CD4-positive, alpha-beta T cell (primary cell): Measurements from ENCODE around the gene HSD17B12. TPM values are rescaled to one million over a fixed set of nuclear protein-coding genes. Genes with fewer than 3 reads are reported as not detected.

Experiments
- ATAC-seq: fragments of 200-7000 bp; cut with Tn5 transposase; one replicate; pipeline ENCODE4 v1.10.0; 2022; ENCODE audit warnings: mild to moderate bottlenecking; ENCODE audit not compliant: poor library complexity
- CTCF ChIA-PET: fragments of 350-600 bp; sonication (Branson Sonifier 250); formaldehyde crosslinking; loops from one replicate; lab custom pipeline; 2021; ENCODE audit warnings: antibody characterized with exemption, inconsistent platforms; lab: Charles Lee
- POLR2A ChIA-PET: fragments of 350-600 bp; sonication (Branson Sonifier 250); formaldehyde crosslinking; loops from one replicate; lab custom pipeline; 2021; ENCODE audit warnings: antibody characterized with exemption, inconsistent platforms; lab: Charles Lee
- DNase-seq, 14 experiments: peaks; one replicate each; pipeline ENCODE4 v3.0.0-alpha.2; 2013 to 2020; ENCODE audit warnings: mixed read lengths in 2 of 14
- H3K27ac ChIP-seq, 2 donors: one replicate each; pipeline versions ENCODE4 v1.5.1 to v1.7.0; 2013; ENCODE audit warnings: low read length in 2 of 2, low read depth in 1 of 2, mild to moderate bottlenecking in 1 of 2
- H3K27me3 ChIP-seq, 2 experiments: 1 replicate in 1 of 2; 2 replicates in 1 of 2; pipeline versions ENCODE4 v1.6.1 to v1.7.0; 2013; ENCODE audit warnings: low read length in 2 of 2, control low read depth in 1 of 2, mild to moderate bottlenecking in 1 of 2, moderate library complexity in 1 of 2; ENCODE audit not compliant: insufficient read depth in 2 of 2, control insufficient read depth in 1 of 2
- H3K36me3 ChIP-seq: one replicate; pipeline ENCODE4 v1.6.1; 2013; ENCODE audit warnings: low read length, control low read depth; ENCODE audit not compliant: insufficient read depth
- H3K4me1 ChIP-seq: one replicate; pipeline ENCODE4 v1.6.1; 2013; ENCODE audit warnings: low read length, control low read depth; ENCODE audit not compliant: insufficient read depth
- H3K4me3 ChIP-seq: one replicate; pipeline ENCODE4 v1.5.1; 2013; ENCODE audit warnings: mild to moderate bottlenecking, low read length, moderate library complexity
- H3K9me3 ChIP-seq, 2 experiments: 1 replicate in 1 of 2; 2 replicates in 1 of 2; pipeline versions ENCODE4 v1.6.1 to v1.7.0; 2013; ENCODE audit warnings: low read length in 2 of 2, mild to moderate bottlenecking in 2 of 2, control low read depth in 1 of 2, moderate library complexity in 1 of 2; ENCODE audit not compliant: control insufficient read depth in 1 of 2, insufficient read depth in 1 of 2
- H3K27ac Mint-ChIP-seq: one replicate; pipeline ENCODE4 v1.8.0; 2020; ENCODE audit warnings: mixed read lengths
- H3K27me3 Mint-ChIP-seq: one replicate; pipeline ENCODE4 v1.8.0; 2021; ENCODE audit warnings: mixed read lengths
- H3K36me3 Mint-ChIP-seq: one replicate; pipeline ENCODE4 v1.8.0; 2021; ENCODE audit warnings: low read depth, mixed read lengths
- H3K4me1 Mint-ChIP-seq: one replicate; pipeline ENCODE4 v1.8.0; 2021; ENCODE audit warnings: low read depth, mixed read lengths
- H3K4me3 Mint-ChIP-seq: one replicate; pipeline ENCODE4 v1.8.0; 2020; ENCODE audit warnings: mild to moderate bottlenecking, mixed read lengths
- H3K9me3 Mint-ChIP-seq: one replicate; pipeline ENCODE4 v1.8.0; 2020; ENCODE audit warnings: mixed read lengths
- intact Hi-C, 2 experiments: fragments of 100-400 bp; cut with DNase I in 1 of 2; cut with micrococcal nuclease in 1 of 2; formaldehyde crosslinking; loops; one replicate each; pipeline versions ENCODE4 v1.15.1 to v1.9.0; 2023 to 2025; cut with DNase I, micrococcal nuclease
- total RNA-seq, 174 experiments: library from RNA in 2 of 174; stranded (reverse) in 2 of 174; gene quantifications; one replicate each; pipeline ENCODE4 v1.2.3 and lab custom pipeline; 2021 to 2026
- TF ChIP-seq, protein P1 (sequence below): fragments of 200-600 bp; IDR thresholded peaks from one replicate; pipeline ENCODE4 v1.8.0; 2022; ENCODE audit warnings: antibody characterized with exemption, mild to moderate bottlenecking

HSD17B12 gene
- total RNA-seq, 2 experiments from 2014 or later: 16.1 to 16.3 TPM

DNA sequence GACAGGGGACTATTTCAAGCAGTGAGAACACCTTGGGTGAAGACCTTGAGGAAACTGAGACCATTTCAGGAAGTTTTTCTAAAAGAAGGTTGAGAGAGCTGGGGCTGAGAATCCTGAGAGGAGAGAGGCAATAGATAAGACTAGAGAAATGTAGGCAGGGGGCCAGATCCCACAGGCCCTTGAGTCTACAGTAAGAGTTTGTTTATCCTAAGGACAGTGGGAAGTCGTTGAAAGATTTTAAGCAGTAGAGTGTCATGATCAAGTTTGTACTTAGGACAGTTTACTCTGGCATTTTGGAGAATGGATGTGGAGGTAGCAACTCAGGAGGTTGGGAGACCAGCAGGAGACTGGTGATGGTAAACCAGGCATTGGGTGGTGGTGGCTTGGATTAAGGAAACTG lies 17.1 kb downstream of the HSD17B12 start:
- peaks cover 6% of the 10 kb centered on the region for H3K9me3 Mint-ChIP-seq

DNA sequence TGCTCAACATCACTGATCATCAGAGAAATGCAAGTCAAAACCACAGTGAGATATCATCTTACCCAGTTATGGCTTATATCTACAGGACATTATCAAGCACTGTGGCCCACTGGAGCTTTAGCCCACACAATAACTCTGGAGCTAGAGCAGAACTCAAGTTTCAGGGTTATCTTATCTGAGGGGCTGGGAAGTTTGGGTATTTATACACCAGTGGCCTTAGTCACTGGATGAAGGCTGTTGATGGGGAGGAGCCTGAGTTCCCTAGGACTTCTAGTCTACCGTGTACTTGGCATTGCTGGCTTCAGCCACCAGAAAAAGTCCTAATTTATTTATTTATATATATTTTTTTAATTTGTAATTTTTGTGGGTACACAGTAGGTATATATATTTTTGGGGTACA lies 19.3 kb downstream of the HSD17B12 start:
- Histone ChIP-seq H3K36me3 (no peaks in the 10 kb centered on the region), H3K4me1 (no peaks in the 10 kb centered on the region), H3K27me3 (no peaks in the 10 kb centered on the region), H3K27ac (no peak overlapping the region), H3K9me3 (peaks cover 0 to 4% of the 10 kb centered on the region in 2 experiments), H3K4me3 (no peak overlapping the region)
- H3K36me3 Mint-ChIP-seq: peaks cover 47% of the 10 kb centered on the region
- H3K9me3 Mint-ChIP-seq: peaks cover 6% of the 10 kb centered on the region
- no peak overlapping the region for H3K4me3 Mint-ChIP-seq
- H3K27ac Mint-ChIP-seq: no peak overlapping the region
- no peaks in the 10 kb centered on the region for H3K27me3 Mint-ChIP-seq
- ChIA-PET CTCF (no interaction called here), POLR2A (no interaction called here)
- peaks cover 11% of the 10 kb centered on the region for H3K4me1 Mint-ChIP-seq
- intact Hi-C loops: no loop called here
- ATAC-seq (no peak), DNase-seq (no peak)
- TF ChIP-seq, protein P1, sequence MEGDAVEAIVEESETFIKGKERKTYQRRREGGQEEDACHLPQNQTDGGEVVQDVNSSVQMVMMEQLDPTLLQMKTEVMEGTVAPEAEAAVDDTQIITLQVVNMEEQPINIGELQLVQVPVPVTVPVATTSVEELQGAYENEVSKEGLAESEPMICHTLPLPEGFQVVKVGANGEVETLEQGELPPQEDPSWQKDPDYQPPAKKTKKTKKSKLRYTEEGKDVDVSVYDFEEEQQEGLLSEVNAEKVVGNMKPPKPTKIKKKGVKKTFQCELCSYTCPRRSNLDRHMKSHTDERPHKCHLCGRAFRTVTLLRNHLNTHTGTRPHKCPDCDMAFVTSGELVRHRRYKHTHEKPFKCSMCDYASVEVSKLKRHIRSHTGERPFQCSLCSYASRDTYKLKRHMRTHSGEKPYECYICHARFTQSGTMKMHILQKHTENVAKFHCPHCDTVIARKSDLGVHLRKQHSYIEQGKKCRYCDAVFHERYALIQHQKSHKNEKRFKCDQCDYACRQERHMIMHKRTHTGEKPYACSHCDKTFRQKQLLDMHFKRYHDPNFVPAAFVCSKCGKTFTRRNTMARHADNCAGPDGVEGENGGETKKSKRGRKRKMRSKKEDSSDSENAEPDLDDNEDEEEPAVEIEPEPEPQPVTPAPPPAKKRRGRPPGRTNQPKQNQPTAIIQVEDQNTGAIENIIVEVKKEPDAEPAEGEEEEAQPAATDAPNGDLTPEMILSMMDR: no peak

More for the DNA sequence above, 17.1 kb downstream of the HSD17B12 start:
- TF ChIP-seq, protein P1: no peak
- DNase-seq: no peak
- no peaks in the 10 kb centered on the region for H3K27me3 ChIP-seq
- intact Hi-C loops: no loop called here
- CTCF ChIA-PET: no interaction called here
- POLR2A ChIA-PET: interaction anchor here (0.5 kb wide), 1 partner anchor 429 kb away, joined by 3 read pairs; no protein-coding TSS in a partner anchor
- no peak overlapping the region for H3K4me3 ChIP-seq
- H3K4me3 Mint-ChIP-seq: no peak overlapping the region
- no peak for ATAC-seq
- peaks cover 39% of the 10 kb centered on the region for H3K36me3 Mint-ChIP-seq
- H3K27me3 Mint-ChIP-seq: no peaks in the 10 kb centered on the region
- H3K27ac ChIP-seq: no peak overlapping the region
- no peak overlapping the region for H3K27ac Mint-ChIP-seq
- no peaks in the 10 kb centered on the region for H3K36me3 ChIP-seq
- no peaks in the 10 kb centered on the region for H3K4me1 ChIP-seq
- peaks cover 2% of the 10 kb centered on the region for H3K4me1 Mint-ChIP-seq
- H3K9me3 ChIP-seq: no peaks in the 10 kb centered on the region

DNA sequence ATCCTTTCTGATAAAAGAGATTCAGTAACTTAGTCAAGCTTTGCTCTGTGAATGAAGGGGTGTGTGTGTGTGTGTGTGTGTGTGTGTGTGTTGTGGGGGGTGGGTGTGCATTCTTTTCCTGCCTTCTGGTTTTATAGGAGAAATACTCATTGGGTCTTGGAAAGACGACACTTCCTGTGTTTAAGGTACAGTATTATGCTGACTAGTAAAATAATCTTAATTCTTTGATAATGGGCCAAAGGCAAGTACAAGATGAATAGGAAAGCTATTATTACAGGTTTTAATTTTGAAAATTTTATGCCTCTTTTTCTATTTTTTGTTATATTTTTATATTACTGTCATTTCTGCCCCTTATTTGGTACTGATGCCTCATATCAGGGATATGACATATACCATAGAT lies 26.1 kb downstream of the HSD17B12 start:
- TF ChIP-seq, protein P1: no peak
- POLR2A ChIA-PET: no interaction called here
- Histone ChIP-seq H3K4me1 (no peaks in the 10 kb centered on the region), H3K9me3 (peaks cover 0 to 4% of the 10 kb centered on the region in 2 experiments), H3K27ac (no peak overlapping the region), H3K4me3 (no peak overlapping the region), H3K36me3 (no peaks in the 10 kb centered on the region), H3K27me3 (no peaks in the 10 kb centered on the region)
- Mint-ChIP-seq H3K4me1 (peaks cover 19% of the 10 kb centered on the region), H3K27ac (no peak overlapping the region), H3K4me3 (no peak overlapping the region), H3K36me3 (peaks cover 33% of the 10 kb centered on the region), H3K9me3 (peaks cover under 1% of the 10 kb centered on the region), H3K27me3 (no peaks in the 10 kb centered on the region)
- no peak for DNase-seq
- CTCF ChIA-PET: no interaction called here
- intact Hi-C loops: no loop called here
- no peak for ATAC-seq
